Measurements from ENCODE around the gene SEMA6A. TPM values are rescaled to one million over a fixed set of nuclear protein-coding genes. Genes with fewer than 3 reads are reported as not detected.

SEMA6A gene
- polyA plus RNA-seq, 1 of the 3 experiments (the other 2 are of a cell fraction), result 0.18 TPM

DNA sequence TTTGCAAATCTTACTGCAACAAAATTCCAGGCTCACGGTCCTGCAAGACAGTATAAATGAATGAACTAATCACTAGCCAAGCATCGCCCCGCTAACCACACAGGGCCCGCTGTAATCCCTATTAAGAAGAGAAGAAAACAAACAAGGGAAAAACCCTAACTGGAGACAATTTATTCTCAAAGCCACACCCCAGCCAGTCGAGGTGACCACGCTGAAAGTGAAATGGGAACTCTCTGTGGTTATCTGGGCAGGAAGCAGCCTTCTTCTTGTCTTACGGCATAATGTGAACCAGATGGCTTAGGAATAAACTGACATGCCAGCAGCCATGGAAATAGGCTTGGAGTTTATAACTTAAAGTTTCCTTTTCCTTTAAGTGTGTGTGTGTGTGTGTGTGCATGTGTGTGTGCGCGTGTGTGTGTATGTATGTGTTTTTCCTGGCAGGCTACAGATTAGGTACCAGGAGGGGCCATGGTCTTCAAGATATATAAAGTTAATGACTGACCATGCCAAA lies 120.2 kb downstream of the SEMA6A start (continued):
- TF ChIP-seq, protein P1, sequence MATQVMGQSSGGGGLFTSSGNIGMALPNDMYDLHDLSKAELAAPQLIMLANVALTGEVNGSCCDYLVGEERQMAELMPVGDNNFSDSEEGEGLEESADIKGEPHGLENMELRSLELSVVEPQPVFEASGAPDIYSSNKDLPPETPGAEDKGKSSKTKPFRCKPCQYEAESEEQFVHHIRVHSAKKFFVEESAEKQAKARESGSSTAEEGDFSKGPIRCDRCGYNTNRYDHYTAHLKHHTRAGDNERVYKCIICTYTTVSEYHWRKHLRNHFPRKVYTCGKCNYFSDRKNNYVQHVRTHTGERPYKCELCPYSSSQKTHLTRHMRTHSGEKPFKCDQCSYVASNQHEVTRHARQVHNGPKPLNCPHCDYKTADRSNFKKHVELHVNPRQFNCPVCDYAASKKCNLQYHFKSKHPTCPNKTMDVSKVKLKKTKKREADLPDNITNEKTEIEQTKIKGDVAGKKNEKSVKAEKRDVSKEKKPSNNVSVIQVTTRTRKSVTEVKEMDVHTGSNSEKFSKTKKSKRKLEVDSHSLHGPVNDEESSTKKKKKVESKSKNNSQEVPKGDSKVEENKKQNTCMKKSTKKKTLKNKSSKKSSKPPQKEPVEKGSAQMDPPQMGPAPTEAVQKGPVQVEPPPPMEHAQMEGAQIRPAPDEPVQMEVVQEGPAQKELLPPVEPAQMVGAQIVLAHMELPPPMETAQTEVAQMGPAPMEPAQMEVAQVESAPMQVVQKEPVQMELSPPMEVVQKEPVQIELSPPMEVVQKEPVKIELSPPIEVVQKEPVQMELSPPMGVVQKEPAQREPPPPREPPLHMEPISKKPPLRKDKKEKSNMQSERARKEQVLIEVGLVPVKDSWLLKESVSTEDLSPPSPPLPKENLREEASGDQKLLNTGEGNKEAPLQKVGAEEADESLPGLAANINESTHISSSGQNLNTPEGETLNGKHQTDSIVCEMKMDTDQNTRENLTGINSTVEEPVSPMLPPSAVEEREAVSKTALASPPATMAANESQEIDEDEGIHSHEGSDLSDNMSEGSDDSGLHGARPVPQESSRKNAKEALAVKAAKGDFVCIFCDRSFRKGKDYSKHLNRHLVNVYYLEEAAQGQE (IDR thresholded peaks at IDR 0.05; ENCODE audit: low read depth, low read length), result 0 out of 2 replicates have a peak, but pooled peaks have one; percentile 33
- TF ChIP-seq, protein P2, sequence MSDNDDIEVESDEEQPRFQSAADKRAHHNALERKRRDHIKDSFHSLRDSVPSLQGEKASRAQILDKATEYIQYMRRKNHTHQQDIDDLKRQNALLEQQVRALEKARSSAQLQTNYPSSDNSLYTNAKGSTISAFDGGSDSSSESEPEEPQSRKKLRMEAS (IDR thresholded peaks at IDR 0.05; ENCODE audit: low read depth), result no peak
- TF ChIP-seq EZH2phosphoT487 (IDR thresholded peaks at IDR 0.05; ENCODE audit: borderline replicate concordance, low read depth), result no peak
- TF ChIP-seq TEAD4 (IDR thresholded peaks at IDR 0.05; ENCODE audit: borderline replicate concordance, insufficient read depth), result peak; percentile 77
- peak; percentile 42 for TF ChIP-seq CHD2 (IDR thresholded peaks at IDR 0.05; ENCODE audit: low read length, partially characterized antibody)
- no peak for TF ChIP-seq FOXJ3 (CRISPR knock-in tag; IDR thresholded peaks at IDR 0.05)
- TF ChIP-seq, protein P3, sequence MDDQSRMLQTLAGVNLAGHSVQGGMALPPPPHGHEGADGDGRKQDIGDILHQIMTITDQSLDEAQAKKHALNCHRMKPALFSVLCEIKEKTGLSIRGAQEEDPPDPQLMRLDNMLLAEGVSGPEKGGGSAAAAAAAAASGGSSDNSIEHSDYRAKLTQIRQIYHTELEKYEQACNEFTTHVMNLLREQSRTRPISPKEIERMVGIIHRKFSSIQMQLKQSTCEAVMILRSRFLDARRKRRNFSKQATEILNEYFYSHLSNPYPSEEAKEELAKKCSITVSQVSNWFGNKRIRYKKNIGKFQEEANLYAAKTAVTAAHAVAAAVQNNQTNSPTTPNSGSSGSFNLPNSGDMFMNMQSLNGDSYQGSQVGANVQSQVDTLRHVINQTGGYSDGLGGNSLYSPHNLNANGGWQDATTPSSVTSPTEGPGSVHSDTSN (IDR thresholded peaks at IDR 0.05), result peak; percentile 82
- TF ChIP-seq, protein P4, sequence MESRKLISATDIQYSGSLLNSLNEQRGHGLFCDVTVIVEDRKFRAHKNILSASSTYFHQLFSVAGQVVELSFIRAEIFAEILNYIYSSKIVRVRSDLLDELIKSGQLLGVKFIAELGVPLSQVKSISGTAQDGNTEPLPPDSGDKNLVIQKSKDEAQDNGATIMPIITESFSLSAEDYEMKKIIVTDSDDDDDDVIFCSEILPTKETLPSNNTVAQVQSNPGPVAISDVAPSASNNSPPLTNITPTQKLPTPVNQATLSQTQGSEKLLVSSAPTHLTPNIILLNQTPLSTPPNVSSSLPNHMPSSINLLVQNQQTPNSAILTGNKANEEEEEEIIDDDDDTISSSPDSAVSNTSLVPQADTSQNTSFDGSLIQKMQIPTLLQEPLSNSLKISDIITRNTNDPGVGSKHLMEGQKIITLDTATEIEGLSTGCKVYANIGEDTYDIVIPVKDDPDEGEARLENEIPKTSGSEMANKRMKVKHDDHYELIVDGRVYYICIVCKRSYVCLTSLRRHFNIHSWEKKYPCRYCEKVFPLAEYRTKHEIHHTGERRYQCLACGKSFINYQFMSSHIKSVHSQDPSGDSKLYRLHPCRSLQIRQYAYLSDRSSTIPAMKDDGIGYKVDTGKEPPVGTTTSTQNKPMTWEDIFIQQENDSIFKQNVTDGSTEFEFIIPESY (IDR thresholded peaks at IDR 0.05; ENCODE audit: borderline replicate concordance, low read depth), result peak; percentile 48; the same call in 1 of the 2 replicates
- TF ChIP-seq NRF1 (IDR thresholded peaks at IDR 0.05; ENCODE audit: low read depth, low read length), result no peak
- TF ChIP-seq YY1 (IDR thresholded peaks at IDR 0.05; ENCODE audit: low read depth), result no peak
- no peak for TF ChIP-seq GABPA (IDR thresholded peaks at IDR 0.05; ENCODE audit: low read depth)
- TF ChIP-seq GATA2 (CRISPR knock-in tag; IDR thresholded peaks at IDR 0.05), result peak; percentile 40; the same call in 1 of the 2 replicates
- TF ChIP-seq, protein P5, sequence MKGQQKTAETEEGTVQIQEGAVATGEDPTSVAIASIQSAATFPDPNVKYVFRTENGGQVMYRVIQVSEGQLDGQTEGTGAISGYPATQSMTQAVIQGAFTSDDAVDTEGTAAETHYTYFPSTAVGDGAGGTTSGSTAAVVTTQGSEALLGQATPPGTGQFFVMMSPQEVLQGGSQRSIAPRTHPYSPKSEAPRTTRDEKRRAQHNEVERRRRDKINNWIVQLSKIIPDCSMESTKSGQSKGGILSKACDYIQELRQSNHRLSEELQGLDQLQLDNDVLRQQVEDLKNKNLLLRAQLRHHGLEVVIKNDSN (IDR thresholded peaks at IDR 0.05; ENCODE audit: borderline replicate concordance, low read depth), result no peak
- TF ChIP-seq RAD21 (IDR thresholded peaks at IDR 0.05; ENCODE audit: low read length), result no peak
- peak; percentile 46; the same call in 1 of the 2 replicates for TF ChIP-seq MXI1 (IDR thresholded peaks at IDR 0.05; ENCODE audit: low read depth, low read length)
- peak; percentile 99 for TF ChIP-seq TCF12 (IDR thresholded peaks at IDR 0.05)
- peak; percentile 71 to 75; a peak in 3 of 4 replicates for TF ChIP-seq EP300 (IDR thresholded peaks at IDR 0.05; ENCODE audit: borderline replicate concordance in 1 of 2, low read depth in 1 of 2, low read length in 1 of 2)
- TF ChIP-seq SMC3 (IDR thresholded peaks at IDR 0.05; ENCODE audit: low read depth, low read length), result no peak
- TF ChIP-seq, protein P6, sequence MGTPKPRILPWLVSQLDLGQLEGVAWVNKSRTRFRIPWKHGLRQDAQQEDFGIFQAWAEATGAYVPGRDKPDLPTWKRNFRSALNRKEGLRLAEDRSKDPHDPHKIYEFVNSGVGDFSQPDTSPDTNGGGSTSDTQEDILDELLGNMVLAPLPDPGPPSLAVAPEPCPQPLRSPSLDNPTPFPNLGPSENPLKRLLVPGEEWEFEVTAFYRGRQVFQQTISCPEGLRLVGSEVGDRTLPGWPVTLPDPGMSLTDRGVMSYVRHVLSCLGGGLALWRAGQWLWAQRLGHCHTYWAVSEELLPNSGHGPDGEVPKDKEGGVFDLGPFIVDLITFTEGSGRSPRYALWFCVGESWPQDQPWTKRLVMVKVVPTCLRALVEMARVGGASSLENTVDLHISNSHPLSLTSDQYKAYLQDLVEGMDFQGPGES (IDR thresholded peaks at IDR 0.05; ENCODE audit: low read depth, low read length), result no peak
- peak; percentile 68 for TF ChIP-seq RCOR1 (IDR thresholded peaks at IDR 0.05; ENCODE audit: low read length)
